HepG2 (cell line): ENCODE results near the gene TAF8. TPM values are rescaled to one million over a fixed set of nuclear protein-coding genes. Genes with fewer than 3 reads are reported as not detected.

ENCODE experiments used
- ATAD3A ChIP-seq: sonication (generic); formaldehyde crosslinking; IDR thresholded peaks from 2 replicates; pipeline ENCODE4 v1.4.0; 2020; ENCODE audit warnings: missing genetic modification reagents
- CHD4 ChIP-seq: fragments of 200-600 bp; sonication (generic); IDR thresholded peaks from 2 replicates; pipeline ENCODE4 v1.7.0; 2017; ENCODE audit warnings: mild to moderate bottlenecking, low read length, borderline replicate concordance
- DBP ChIP-seq: sonication (generic); formaldehyde crosslinking; IDR thresholded peaks from 2 replicates; pipeline ENCODE4 v1.4.0; 2020; ENCODE audit warnings: missing genetic modification reagents; ENCODE audit errors: not compliant biosample characterization
- MAFF ChIP-seq: IDR thresholded peaks from 2 replicates; pipeline ENCODE4 v1.6.1; 2011; ENCODE audit warnings: low read depth, low read length, improper control_type of control experiment
- MIER2 ChIP-seq: IDR thresholded peaks from 2 replicates; pipeline ENCODE4 v1.6.1; 2016; ENCODE audit warnings: missing biosample characterization, missing genetic modification reagents
- MXD1 ChIP-seq: sonication (generic); formaldehyde crosslinking; IDR thresholded peaks from 2 replicates; pipeline ENCODE4 v1.4.0; 2020; ENCODE audit warnings: mild to moderate bottlenecking, missing genetic modification reagents
- PHF8 ChIP-seq: sonication (generic); formaldehyde crosslinking; IDR thresholded peaks from 2 replicates; pipeline ENCODE4 v1.5.0; 2020; ENCODE audit warnings: missing genetic modification reagents
- PRDM15 ChIP-seq: sonication (generic); formaldehyde crosslinking; IDR thresholded peaks from 2 replicates; pipeline ENCODE4 v1.4.0; 2020; ENCODE audit warnings: missing genetic modification reagents
- SMYD3 ChIP-seq: sonication (generic); formaldehyde crosslinking; IDR thresholded peaks from 2 replicates; pipeline ENCODE4 v1.8.1; 2023; ENCODE audit warnings: mild to moderate bottlenecking, missing genetic modification reagents
- STAG1 ChIP-seq: sonication (generic); formaldehyde crosslinking; IDR thresholded peaks from 2 replicates; pipeline ENCODE4 v1.4.0; 2020; ENCODE audit warnings: missing genetic modification reagents
- TGIF2 ChIP-seq: IDR thresholded peaks from 2 replicates; pipeline ENCODE4 v1.6.1; 2016; ENCODE audit warnings: control low read depth, missing compliant biosample characterization
- ZBTB34 ChIP-seq: sonication (generic); formaldehyde crosslinking; IDR thresholded peaks from 2 replicates; pipeline ENCODE4 v1.8.0; 2022; ENCODE audit warnings: mild to moderate bottlenecking, missing genetic modification reagents
- ZBTB42 ChIP-seq: sonication (generic); formaldehyde crosslinking; IDR thresholded peaks from 2 replicates; pipeline ENCODE4 v1.5.0; 2020; ENCODE audit warnings: mild to moderate bottlenecking, missing genetic modification reagents
- ZNF451 ChIP-seq: sonication (generic); formaldehyde crosslinking; IDR thresholded peaks from 2 replicates; pipeline ENCODE4 v1.5.0; 2020; ENCODE audit warnings: mild to moderate bottlenecking, missing genetic modification reagents
- ZNF547 ChIP-seq: sonication (generic); formaldehyde crosslinking; IDR thresholded peaks from 2 replicates; pipeline ENCODE4 v1.5.1; 2020; ENCODE audit warnings: mild to moderate bottlenecking, missing genetic modification reagents
- ZNF598 ChIP-seq: sonication (generic); formaldehyde crosslinking; IDR thresholded peaks from 2 replicates; pipeline ENCODE4 v1.5.1; 2020; ENCODE audit warnings: mild to moderate bottlenecking, missing genetic modification reagents, borderline replicate concordance
- ZNF720 ChIP-seq: sonication (generic); formaldehyde crosslinking; IDR thresholded peaks from 2 replicates; pipeline ENCODE4 v1.4.0; 2020; ENCODE audit warnings: missing genetic modification reagents
- ZNF780A ChIP-seq: sonication (generic); formaldehyde crosslinking; IDR thresholded peaks from 2 replicates; pipeline ENCODE4 v1.8.0; 2022; ENCODE audit warnings: mild to moderate bottlenecking, missing genetic modification reagents, moderate library complexity
- ZNF800 ChIP-seq: sonication (generic); formaldehyde crosslinking; IDR thresholded peaks from 2 replicates; pipeline ENCODE4 v1.4.0; 2020; ENCODE audit warnings: missing genetic modification reagents
- ZSCAN21 ChIP-seq: sonication (generic); formaldehyde crosslinking; IDR thresholded peaks from 2 replicates; pipeline ENCODE4 v1.8.0; 2022; ENCODE audit warnings: mild to moderate bottlenecking, missing genetic modification reagents, moderate library complexity, borderline replicate concordance
- polyA plus RNA-seq, 8 experiments: library from polyadenylated mRNA; depleted of rRNA in 3 of 8; stranded (reverse) in 7 of 8; unstranded in 1 of 8; fragments of >200 nt; fragmentation: Illumina TruSeq in 4 of 8; extraction: Trizol in 4 of 8; gene quantifications; 2 replicates each; pipeline versions ENCODE4 v1.2.1 to v1.2.3, GENCODE V29; 2011 to 2016; ENCODE audit warnings: low read depth in 4 of 8, missing spikeins in 1 of 8, mixed read lengths in 1 of 8; ENCODE audit not compliant: insufficient read depth in 1 of 8
- total RNA-seq, 5 experiments: library from RNA; depleted of rRNA; stranded (reverse); fragments of >200 nt; fragmentation: Illumina TruSeq; extraction: Trizol; gene quantifications; 2 replicates each; pipeline ENCODE4 v1.2.3, GENCODE V29; 2016; ENCODE audit warnings: low read depth in 1 of 5

TAF8 gene
- total and polyA plus RNA-seq, 2 of the 13 experiments (the other 11 are each of a cell fraction or from before 2014, with no cell fraction given), result 25.2 to 25.8 TPM

GRCh38 chr6:42043787-42044475, 6.4 kb upstream of the TAF8 start (continued):
- no peak for TF ChIP-seq DBP
- no peak for TF ChIP-seq SMYD3 (CRISPR knock-in tag)
- no peak for TF ChIP-seq ZBTB34 (CRISPR knock-in tag)
- TF ChIP-seq MXD1 (CRISPR knock-in tag), result no peak
- peak; percentile 57 for TF ChIP-seq ZNF451
- peak; percentile 87; the same call in 1 of the 2 replicates for TF ChIP-seq ZNF598 (CRISPR knock-in tag)
- peak; percentile 99 for TF ChIP-seq STAG1 (CRISPR knock-in tag)
- no peak for TF ChIP-seq ZNF720 (CRISPR knock-in tag)
- peak; percentile 91 for TF ChIP-seq ZNF547 (CRISPR knock-in tag)
- no peak for TF ChIP-seq ZNF800 (CRISPR knock-in tag)
- peak; percentile 46; the same call in 1 of the 2 replicates for TF ChIP-seq PHF8 (CRISPR knock-in tag)
- TF ChIP-seq TGIF2 (CRISPR knock-in tag), result peak; percentile 81; the same call in 1 of the 2 replicates
- TF ChIP-seq ZSCAN21 (CRISPR knock-in tag), result peak; percentile 75; the same call in 1 of the 2 replicates
- no peak for TF ChIP-seq CHD4
- no peak for TF ChIP-seq ZBTB42 (CRISPR knock-in tag)
- TF ChIP-seq MIER2 (CRISPR knock-in tag), result no peak
- TF ChIP-seq ATAD3A, result 0 out of 2 replicates have a peak, but pooled peaks have one; percentile 13
- TF ChIP-seq PRDM15 (CRISPR knock-in tag), result peak; percentile 82
- TF ChIP-seq ZNF780A (CRISPR knock-in tag), result no peak
- no peak for TF ChIP-seq MAFF
